NCI-H1417 treated with DMSO at 0.1 percent for 48 hours (cell line): ENCODE measurements around the gene IKZF1.

ENCODE experiments used
- DNase-seq: peaks from one replicate; lab custom pipeline; 2025; lab: John Stamatoyannopoulos, UW

The IKZF1 gene

DNA sequence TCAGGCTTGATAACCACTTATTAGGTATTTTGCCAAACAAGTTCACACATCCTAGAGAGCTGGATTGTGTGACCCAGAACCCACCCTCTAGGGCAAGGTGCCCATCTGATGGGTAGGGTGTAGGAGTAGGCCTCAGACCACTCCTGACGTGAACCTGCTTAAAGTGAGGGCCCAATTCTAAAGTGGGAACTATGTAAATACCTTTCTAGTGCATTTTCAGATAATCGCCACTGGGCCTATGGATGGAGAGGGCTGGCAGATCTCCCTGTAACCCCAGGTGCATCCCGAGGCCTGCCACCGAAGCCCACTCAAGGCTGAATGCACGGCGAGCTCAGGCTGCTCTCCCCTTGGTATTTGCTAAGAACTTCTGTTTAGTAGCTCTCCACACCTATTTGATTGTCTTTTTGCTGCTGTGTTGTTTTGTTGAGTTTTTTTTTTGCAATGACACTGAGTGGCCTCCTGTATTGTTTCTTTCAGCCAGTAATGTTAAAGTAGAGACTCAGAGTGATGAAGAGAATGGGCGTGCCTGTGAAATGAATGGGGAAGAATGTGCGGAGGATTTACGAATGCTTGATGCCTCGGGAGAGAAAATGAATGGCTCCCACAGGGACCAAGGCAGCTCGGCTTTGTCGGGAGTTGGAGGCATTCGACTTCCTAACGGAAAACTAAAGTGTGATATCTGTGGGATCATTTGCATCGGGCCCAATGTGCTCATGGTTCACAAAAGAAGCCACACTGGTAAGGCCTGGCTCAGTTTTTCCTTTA, 71.7 kb downstream of the IKZF1 start:
- no peak for DNase-seq

DNA sequence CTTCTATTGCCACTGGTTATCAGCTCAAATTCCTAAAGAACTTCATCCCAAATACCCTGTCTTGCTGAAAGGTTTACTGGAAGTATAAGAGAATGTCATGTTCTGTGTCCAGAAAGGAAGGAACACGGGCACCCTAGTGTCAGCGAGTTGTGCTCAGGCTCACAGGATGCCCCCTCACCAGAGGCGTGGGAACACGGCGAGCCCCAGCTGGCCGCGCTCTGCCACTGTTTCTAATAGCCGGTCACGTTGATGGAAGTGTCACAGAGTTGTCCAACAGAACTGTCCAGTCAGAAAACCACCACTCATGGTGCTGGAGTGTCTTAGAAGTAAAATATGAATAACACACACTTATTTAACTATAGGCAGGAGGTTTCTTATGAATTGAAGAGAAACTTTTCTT, 72.8 kb downstream of the IKZF1 start:
- no peak for DNase-seq

DNA sequence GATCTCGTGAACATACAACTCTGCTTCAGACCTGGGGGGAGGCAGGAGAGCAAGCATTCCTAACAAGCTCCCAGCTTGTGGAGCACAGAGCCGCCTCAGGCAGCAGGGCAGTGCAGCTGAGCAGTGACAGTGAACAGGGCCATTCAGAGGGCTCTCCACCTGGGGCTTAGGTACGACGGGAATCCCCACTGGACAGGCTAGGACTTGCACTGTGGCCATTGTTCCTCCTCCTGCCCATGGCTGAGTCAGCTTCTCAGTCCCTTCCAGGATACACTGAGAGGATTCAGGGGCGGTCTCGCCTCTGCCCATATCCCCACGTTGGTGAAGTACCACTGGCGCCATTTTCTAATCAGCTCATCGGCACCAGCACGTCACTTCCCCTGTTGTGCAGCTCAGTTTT, 74.6 kb downstream of the IKZF1 start:
- DNase-seq = no peak

DNA sequence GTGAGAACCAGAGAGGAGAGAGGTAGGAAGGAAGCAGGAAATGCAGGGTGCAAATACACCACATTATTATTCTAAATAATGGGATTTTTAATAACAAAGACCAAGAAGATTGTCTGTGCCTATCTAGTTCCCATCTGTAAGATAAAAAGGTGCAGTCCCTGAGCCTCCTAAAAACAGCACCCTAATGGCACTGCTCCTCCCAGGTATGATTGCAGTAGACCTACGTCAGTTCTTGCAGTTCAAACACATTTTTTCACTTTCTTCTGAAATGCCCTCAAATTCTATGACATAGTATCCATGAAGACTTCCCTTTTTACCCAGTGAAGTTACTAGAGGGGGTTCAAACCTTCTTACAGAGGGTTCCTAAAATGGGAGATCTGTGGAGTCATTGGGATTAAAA, 75.0 kb downstream of the IKZF1 start:
- DNase-seq = no peak

DNA sequence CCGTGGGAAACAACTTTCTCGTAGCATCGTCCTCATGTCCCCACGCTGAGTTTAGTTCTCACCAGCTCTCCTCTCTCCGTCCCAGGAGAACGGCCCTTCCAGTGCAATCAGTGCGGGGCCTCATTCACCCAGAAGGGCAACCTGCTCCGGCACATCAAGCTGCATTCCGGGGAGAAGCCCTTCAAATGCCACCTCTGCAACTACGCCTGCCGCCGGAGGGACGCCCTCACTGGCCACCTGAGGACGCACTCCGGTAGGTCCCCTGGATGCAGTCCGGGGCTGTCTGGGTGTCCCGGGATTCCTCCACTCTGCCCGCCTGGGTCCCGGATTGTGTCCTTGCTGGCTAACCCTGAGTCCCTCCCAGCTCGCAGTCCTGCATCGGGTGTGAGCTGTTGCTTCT, 77.9 kb downstream of the IKZF1 start:
- DNase-seq = no peak

DNA sequence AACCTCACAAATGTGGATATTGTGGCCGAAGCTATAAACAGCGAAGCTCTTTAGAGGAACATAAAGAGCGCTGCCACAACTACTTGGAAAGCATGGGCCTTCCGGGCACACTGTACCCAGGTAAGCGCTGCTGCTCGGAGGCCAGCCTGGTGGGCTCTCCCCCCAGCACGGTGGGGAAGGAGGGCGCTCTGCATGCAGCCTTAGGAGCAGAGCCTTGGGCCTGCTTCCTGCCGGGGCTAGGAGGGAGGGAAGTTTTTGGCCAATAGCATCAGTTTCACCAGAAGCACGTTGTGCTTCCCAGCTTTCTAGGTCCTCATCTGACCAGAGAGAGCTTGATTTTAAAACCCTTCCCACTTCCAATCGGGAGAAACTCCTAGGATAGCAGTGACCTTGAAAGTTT, 82.8 kb downstream of the IKZF1 start:
- no peak for DNase-seq

DNA sequence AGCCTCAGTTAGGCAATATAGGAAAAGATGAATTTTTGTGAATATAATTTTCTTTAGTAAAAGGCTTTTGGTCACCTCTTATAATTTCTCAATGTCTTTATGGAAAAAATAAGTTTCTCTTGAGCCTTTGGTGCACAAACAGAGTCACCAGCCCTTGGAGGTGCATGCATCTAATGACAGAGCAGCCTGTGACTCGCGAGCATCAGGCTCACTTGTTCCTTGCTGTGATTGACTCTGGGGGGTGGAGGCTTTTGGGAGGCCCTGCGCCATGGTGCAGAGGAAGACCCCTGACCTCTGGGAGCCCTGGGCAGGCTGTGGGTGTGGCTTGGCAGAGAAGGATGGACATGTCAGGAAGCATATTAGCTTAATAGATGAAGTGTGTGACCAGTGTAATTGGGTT, 85.4 kb downstream of the IKZF1 start:
- no peak for DNase-seq

DNA sequence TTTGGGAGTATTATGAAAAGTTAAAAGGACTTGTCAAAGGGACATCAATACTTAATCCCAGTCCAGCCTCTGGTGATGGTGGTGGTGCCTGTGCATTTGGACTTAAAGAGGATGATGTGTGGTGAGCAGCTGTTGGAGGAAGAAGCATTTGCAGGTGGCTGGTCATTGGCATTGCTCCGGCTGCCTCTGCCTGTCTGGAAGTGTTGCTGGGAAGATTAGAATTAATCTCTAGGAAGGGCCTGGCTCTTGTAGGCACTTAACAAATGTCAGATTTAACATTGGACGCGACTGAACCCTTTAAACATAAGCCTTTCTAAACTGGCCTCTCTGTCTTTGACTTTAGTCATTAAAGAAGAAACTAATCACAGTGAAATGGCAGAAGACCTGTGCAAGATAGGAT, 86.9 kb downstream of the IKZF1 start:
- DNase-seq = no peak

DNA sequence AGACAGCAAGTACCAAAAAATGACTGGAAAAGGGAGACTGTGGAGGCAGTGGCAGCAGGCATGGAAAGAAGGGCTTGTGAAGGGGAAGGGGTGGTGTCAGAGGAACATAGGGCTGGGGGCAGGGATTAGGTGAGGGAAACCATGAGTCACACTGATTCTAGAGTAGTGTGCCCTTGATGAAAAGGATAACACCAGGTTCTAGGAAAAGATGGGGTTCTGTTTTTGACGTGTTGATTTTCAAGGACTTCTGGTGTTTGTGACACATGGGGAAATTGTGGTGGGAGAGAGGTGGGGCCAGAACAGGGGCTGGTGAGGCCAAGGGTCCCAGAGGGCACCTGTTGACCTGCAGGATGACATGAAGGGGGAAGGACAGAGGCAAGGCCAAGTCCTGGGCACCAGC, 88.6 kb downstream of the IKZF1 start:
- DNase-seq = no peak

DNA sequence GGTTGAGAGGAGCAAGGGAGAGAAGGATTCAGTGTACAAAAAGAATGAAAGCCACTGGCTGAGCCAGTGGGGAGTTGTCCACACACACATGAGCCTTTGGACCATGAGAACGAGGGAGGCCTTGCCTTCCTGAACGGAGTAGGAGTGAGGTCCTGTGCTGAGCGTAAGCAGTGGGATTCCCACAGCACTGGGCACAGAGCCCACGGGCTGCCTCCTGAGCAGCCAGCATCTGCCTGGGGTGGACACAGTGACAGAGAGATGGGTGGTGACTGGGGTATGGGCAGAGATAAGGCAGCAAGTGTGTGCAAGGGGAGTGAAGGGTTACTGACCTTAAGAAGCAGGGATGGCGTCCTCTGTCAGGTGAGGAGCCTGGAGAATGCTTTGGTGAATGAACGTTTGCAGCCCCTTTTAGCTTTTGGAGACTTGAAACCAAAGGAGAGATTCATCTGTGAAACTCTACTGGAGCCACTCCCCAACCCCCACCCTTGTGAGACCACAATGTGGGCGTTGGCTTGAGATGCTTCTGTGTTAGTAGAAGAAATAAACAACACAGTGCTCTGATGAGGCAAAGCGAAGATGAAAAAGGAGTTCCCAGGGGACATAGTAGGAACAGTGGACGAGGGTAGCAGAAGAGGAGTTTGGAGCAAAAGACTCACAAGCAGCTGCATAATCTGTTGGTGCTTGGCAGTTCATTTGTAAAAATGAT, 89.2 kb downstream of the IKZF1 start:
- DNase-seq = no peak

DNA sequence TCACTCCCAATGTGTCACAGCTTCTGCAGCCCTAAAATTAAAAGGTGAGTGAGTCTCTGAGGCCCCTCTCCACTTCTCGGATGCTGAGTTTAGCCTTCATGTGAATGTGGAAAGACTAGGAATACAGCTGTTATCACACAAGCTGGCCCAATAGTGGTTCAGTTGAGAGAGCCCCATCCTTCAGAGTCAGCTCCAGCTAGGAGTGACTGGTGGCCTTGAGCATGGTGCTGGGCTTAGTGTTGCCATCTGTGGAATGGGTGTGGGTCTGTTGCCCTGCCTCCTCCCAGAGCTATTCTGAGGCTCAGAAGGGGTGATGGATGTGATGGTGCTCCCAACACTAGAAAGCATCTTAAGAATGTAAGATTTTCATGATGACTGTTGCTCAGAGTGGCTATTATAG, 89.8 kb downstream of the IKZF1 start:
- DNase-seq = no peak

DNA sequence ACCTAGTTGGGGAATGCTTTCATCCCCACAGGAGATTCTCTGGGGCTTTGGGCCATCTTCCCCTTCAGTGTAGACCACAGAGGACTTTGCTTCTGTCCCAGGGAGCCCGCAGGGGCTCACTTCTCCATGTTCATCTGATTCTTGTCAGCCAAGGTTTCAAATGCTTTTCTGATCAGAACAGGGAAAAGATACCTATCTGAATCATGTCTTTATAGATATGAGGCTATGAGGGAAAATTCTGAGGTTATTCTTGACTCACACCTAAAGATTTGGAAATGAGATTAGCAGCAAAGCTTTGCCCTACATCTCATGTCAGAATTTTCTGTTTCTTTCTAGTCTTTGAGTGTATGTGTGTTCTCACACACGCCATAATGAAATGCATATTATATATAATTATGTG, 92.3 kb downstream of the IKZF1 start:
- no peak for DNase-seq

DNA sequence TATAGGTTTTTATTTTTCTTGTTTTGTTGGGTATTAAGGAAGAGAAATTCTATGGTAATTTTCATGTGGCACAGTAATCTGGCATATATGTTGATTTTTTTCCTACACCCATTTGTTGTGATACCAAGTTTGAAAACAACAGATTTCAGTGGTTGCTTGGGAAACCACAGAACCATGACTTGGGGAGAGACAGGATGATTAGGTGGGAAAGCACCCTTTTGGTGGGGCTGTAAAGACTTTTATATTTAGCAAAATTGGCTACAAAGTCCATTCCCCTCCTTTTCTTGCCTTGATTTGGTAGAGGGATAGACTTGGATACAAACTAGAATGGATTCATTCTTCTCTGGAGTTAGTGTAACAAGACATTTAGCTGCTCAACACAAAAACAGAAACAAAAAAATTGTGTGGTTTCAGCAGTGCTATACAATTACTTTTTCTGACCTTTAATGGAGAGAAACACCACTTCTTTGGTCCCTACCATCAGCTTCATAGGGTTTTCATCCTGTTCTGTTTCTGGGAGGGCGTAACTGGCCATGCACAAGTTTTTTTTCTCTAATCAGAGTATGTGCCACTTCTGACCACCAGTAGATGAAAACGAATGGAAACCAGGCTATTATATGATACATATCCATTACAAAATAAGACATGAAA, 92.9 kb downstream of the IKZF1 start:
- no peak for DNase-seq

DNA sequence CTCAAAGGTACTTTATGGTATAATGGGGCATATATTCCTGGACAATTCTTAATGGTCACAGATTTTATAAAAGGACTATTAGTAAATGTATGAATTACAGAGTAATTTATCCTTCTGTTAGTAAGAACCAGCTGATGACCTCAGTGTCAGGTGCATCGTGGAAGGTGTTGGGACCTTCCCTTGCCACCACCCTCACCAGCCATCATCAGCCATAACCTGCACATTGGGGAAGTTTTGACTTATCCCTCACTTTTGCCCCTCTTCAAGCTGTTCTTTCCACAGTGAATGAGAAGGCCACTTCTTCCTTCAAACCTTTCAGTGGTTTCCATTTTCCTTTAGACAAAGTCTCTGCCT, 93.4 kb downstream of the IKZF1 start:
- no peak for DNase-seq

DNA sequence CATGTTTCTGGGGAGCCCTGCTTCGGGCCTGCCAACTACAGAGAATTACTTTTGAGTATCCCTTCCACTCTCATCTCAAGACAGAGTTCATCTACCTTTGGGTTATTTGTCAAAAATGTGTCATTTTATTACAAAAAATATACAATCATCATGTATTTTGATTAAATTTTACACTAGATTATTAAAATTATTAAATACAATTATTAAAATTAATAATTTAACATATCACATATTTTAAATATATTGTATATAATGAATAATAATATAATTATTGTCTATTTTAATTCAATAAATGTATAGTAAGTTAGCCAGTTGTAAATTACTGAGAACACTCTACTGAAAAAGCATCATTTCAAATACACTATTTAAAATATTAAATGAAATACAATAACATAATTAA, 94.7 kb downstream of the IKZF1 start:
- DNase-seq = no peak

DNA sequence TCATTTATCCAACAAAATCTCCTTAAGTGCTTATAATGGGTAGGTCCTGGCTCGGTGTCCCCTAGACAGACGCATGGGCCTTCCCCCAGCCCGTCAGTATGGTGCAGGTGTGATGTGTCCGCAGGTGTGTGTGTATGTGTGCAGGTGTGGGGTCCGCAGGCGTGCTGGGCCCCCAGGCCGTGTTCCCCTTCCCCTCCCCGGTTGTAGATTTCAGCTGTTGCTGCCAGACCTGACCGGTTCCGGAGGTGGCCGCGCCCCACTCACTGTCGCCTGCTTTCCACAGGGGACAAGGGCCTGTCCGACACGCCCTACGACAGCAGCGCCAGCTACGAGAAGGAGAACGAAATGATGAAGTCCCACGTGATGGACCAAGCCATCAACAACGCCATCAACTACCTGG, 95.1 kb downstream of the IKZF1 start:
- no peak for DNase-seq

DNA sequence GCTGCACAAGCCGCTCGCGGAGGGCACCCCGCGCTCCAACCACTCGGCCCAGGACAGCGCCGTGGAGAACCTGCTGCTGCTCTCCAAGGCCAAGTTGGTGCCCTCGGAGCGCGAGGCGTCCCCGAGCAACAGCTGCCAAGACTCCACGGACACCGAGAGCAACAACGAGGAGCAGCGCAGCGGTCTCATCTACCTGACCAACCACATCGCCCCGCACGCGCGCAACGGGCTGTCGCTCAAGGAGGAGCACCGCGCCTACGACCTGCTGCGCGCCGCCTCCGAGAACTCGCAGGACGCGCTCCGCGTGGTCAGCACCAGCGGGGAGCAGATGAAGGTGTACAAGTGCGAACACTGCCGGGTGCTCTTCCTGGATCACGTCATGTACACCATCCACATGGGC, 95.6 kb downstream of the IKZF1 start:
- no peak for DNase-seq

DNA sequence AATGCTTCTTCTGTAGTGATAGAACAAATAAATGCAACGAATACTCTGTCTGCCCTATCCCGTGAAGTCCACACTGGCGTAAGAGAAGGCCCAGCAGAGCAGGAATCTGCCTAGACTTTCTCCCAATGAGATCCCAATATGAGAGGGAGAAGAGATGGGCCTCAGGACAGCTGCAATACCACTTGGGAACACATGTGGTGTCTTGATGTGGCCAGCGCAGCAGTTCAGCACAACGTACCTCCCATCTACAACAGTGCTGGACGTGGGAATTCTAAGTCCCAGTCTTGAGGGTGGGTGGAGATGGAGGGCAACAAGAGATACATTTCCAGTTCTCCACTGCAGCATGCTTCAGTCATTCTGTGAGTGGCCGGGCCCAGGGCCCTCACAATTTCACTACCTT, 99.9 kb downstream of the IKZF1 start:
- DNase-seq = no peak

DNA sequence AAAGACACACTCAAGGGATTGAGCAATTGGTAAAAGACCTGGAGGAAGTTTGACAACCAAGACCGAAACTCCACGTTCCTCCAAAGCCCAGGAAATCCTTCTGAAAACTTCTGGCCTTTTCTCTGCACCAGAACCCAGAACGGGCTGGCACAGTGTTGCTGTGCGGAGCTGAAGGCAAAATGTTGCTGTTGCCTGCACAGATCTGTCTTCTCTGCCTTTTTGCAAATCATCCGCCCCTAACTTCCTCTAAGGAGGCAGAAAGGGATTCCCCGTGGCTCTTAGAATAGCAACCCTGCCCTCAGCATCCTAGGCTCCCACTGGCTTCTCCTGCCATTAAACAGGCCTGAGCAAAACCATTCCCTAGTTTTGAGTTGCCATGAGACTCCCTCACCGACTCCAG, 100.7 kb downstream of the IKZF1 start:
- DNase-seq = no peak

DNA sequence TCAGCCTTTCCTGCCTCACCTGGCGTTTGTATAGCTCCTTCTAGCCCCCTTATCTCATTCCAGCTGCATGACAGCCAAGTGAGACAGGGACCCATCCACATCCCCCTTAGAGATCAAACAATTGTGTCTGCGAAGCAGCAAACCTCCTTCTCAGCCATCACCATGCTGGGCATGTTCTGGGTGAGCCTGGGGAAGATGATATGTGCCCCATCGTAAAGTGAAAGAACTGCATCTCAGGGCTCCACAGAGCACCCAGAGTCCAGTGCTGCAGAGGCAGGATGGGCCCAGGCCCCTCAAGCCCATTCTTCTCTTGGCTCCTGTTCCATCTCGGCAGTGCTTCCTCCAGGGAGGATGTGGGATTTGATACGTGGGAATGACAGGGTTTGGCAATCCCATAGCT, 102.4 kb downstream of the IKZF1 start:
- no peak for DNase-seq

DNA sequence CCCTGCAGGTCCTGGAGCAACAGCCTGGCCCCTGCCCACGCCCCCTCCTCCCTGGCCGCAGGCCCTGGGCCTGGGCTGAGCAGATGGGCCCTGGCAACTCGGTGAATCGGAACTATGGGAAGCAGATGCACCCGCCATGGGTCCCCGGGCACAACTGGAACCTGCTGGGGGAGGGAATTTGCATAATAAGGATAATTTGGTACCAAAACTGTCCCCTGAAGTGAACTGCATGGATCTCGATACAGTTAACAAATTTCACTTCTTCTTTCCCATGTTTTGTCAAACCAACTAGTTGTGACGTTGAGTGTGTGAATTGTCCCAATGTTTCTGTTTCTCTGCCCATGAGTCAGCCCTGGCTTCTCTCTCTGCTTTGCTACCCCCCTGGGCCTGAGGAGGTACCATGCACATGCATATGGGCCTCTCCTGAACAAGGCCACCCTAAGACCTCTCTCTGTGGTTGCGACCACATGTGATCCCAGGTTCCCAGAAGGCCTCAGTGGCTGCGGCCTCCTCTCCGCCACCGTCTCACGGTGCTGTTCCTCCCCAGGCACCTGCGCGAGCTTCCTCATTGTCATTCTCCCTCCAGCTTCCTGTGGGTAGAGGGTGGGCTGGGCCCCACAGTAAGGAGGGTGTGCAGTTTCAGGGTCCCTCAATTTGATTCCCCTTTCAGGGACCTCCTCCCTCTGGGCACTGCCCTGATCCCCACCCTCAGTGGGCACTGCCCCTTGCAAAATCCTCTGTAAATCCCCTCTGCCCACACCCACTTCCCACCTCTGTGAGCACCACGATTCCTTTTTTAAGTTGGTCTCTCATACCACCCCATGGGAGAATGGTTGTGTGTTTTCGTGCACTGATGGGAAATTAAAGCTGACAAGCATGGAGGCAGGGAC, 105.6 kb downstream of the IKZF1 start:
- DNase-seq = no peak

DNA sequence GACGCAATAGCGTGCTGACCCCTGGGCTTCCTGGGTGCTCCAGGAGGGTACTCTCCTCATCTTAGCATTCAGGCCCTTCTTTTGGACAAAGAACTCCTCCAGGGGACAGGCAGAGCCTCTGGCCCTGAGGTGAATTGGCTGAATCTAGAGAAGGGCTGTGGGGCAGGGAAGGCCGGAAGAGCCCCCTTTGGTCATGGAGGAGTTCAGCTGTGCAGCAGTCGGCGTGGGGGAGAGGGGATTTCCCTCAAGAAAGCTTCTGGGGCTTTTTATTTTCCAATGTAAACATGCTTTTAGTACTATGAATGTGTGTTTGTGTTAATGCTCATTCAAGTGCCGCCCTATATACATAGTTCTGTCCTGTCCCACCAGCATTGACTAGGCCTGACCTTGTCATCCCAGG, 106.8 kb downstream of the IKZF1 start:
- DNase-seq = no peak

DNA sequence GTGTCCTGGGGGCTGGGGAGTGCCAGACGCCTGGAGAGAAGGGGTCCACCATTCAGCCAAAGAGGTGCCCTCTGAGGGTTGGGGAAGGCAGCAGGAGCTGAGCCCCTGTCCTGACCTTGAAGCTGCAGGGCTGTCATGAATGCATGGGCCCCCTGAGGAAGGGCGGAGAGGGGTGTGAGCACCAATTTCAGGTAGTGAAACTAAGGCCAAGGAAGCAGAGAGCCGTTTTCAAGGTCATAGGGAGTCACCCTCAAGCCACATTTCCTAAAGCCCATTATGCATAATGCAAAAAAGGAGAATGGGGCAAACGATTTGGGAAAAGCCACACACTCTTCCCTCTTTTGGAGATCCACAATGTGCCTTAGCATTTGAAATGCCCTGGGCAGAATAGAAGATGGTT, 108.5 kb downstream of the IKZF1 start:
- DNase-seq = no peak
